Spinal cord (tissue), 10 donors: ENCODE measurements around the gene STN1. TPM values are rescaled to one million over a fixed set of nuclear protein-coding genes. Genes with fewer than 3 reads are reported as not detected.

Experiments
- DNase-seq, 6 donors: peaks; one replicate each; pipeline versions ENCODE4 v3.0.0 to v3.0.0-alpha.2; 2013 to 2015; ENCODE audit warnings: low spot score in 6 of 6, low read depth in 4 of 6
- H3K27ac ChIP-seq: one replicate; pipeline ENCODE4 v1.5.1; 2013; ENCODE audit warnings: low read depth, low read length, control low read depth
- H3K27me3 ChIP-seq: one replicate; pipeline ENCODE4 v1.6.1; 2013; ENCODE audit warnings: low read length; ENCODE audit not compliant: control insufficient read depth, insufficient read depth
- H3K36me3 ChIP-seq: one replicate; pipeline ENCODE4 v1.6.1; 2013; ENCODE audit warnings: low read length; ENCODE audit not compliant: control insufficient read depth, insufficient read depth
- H3K4me1 ChIP-seq: one replicate; pipeline ENCODE4 v1.6.1; 2013; ENCODE audit warnings: low read length; ENCODE audit not compliant: control insufficient read depth, insufficient read depth
- H3K4me3 ChIP-seq: one replicate; pipeline ENCODE4 v1.5.1; 2013; ENCODE audit warnings: low read depth, low read length, control low read depth
- H3K9me3 ChIP-seq: one replicate; pipeline ENCODE4 v1.6.1; 2013; ENCODE audit warnings: low read length; ENCODE audit not compliant: control insufficient read depth, insufficient read depth
- WGBS: methylation state at CpG from one replicate; pipeline ENCODE4 v1.1.5; 2013; ENCODE audit warnings: missing lambda C conversion rate; ENCODE audit not compliant: insufficient coverage; 5-methylcytosine and 5-hydroxymethylcytosine counted together
- polyA plus RNA-seq, 2 donors: library from polyadenylated mRNA; unstranded; fragments of 120-200 nt; gene quantifications; one replicate each; pipeline ENCODE4 v1.2.1, GENCODE V29; 2013; ENCODE audit not compliant: insufficient read length in 2 of 2
- total RNA-seq, 2 donors: library from RNA; depleted of rRNA in 1 of 2; stranded (reverse); fragments of 120-200 nt in 1 of 2; fragments of >200 nt in 1 of 2; gene quantifications; one replicate each; pipeline versions ENCODE4 v1.2.3 to v1.2.4, GENCODE V29; 2013 to 2014
- donor health status: healthy.

The STN1 gene
- total and polyA plus RNA-seq, 4 donors: 12.7 to 30.9 (median 17.7) TPM

DNA sequence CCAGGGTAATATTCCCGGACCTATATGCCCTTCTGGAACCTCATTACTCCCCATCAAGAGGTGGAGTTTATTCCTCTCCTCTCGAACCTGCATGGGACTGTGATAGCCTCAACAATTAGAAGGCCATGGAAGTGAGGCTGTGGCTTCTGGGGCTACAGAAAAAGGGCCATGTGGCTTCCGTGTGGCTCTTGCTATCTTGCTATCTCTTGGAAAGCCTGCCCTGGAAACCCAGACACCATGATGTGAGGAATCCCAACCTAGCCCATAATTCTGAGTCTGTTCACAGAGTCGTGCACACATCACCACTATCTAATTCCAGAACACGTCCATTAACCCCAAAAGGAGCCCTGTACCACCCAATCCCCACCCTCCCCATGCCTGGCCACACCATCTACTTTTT is 41.8 kb downstream of the STN1 start:
- H3K27ac ChIP-seq: no peak overlapping the region
- no peak overlapping the region for H3K4me3 ChIP-seq
- DNase-seq: no peak
- H3K4me1 ChIP-seq: no peaks in the 10 kb centered on the region
- WGBS: 92% methylated on average over 4 of the region's 5 CpGs
- H3K27me3 ChIP-seq: no peaks in the 10 kb centered on the region
- H3K36me3 ChIP-seq: peaks cover 11% of the 10 kb centered on the region
- H3K9me3 ChIP-seq: no peaks in the 10 kb centered on the region

GRCh38 chr10:103874730-103875129 is 43.3 kb downstream of the STN1 start:
- H3K4me1 ChIP-seq: no peaks in the 10 kb centered on the region
- 100% methylated on average over 3 of the region's 6 CpGs for WGBS
- H3K27me3 ChIP-seq: no peaks in the 10 kb centered on the region
- H3K9me3 ChIP-seq: no peaks in the 10 kb centered on the region
- peaks cover 11% of the 10 kb centered on the region for H3K36me3 ChIP-seq
- H3K4me3 ChIP-seq: no peak overlapping the region
- DNase-seq: no peak
- H3K27ac ChIP-seq: no peak overlapping the region

GRCh38 chr10:103872137-103872931 is 45.6 kb downstream of the STN1 start:
- Histone ChIP-seq H3K4me3 (no peak overlapping the region), H3K27me3 (no peaks in the 10 kb centered on the region), H3K36me3 (no peaks in the 10 kb centered on the region), H3K27ac (no peak overlapping the region), H3K4me1 (no peaks in the 10 kb centered on the region), H3K9me3 (no peaks in the 10 kb centered on the region)
- DNase-seq: no peak
- WGBS: 93% methylated on average over 8 of the region's 16 CpGs

DNA sequence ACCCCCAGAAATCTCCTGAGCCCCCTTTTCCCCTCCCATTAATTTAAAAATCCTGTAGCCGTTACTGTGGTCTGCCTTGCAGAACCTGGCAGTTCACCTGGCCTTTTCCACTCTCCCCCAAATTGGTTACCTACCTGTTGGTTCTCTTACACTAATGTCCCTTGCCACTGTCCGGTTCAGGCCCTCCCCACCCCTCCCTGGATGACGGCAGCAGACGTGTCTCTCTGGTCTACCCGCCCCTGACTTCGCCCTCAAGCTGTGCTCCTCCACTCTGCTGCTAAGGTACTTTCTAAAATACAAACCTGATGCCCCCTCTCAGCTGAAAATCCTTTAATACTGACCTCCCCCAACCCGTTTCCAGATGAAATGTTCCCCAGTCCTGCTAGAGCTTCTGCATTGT is 47.0 kb downstream of the STN1 start:
- Histone ChIP-seq H3K27ac (no peak overlapping the region), H3K9me3 (no peaks in the 10 kb centered on the region), H3K27me3 (no peaks in the 10 kb centered on the region), H3K36me3 (no peaks in the 10 kb centered on the region), H3K4me3 (no peak overlapping the region), H3K4me1 (no peaks in the 10 kb centered on the region)
- DNase-seq: no peak
- WGBS: 69% methylated on average over 7 of the region's 7 CpGs

- no peaks in the 10 kb centered on the region for H3K36me3 ChIP-seq
- WGBS: 63% methylated on average over 8 of the region's 8 CpGs
- H3K9me3 ChIP-seq: no peaks in the 10 kb centered on the region
- H3K4me3 ChIP-seq: no peak overlapping the region
- no peak overlapping the region for H3K27ac ChIP-seq
- H3K4me1 ChIP-seq: no peaks in the 10 kb centered on the region
- peak in 1 of 6 donors; percentile 49 for DNase-seq
- no peaks in the 10 kb centered on the region for H3K27me3 ChIP-seq
Measured at GRCh38 chr10:103870516-103870915, 47.5 kb downstream of the STN1 start.

- DNase-seq: no peak
- H3K36me3 ChIP-seq: no peaks in the 10 kb centered on the region
- H3K27me3 ChIP-seq: no peaks in the 10 kb centered on the region
- peaks cover 3% of the 10 kb centered on the region for H3K9me3 ChIP-seq
- no peaks in the 10 kb centered on the region for H3K4me1 ChIP-seq
- H3K27ac ChIP-seq: no peak overlapping the region
- H3K4me3 ChIP-seq: no peak overlapping the region
- 81% methylated on average over 2 of the region's 4 CpGs for WGBS
Measured at GRCh38 chr10:103869336-103869735, 48.6 kb downstream of the STN1 start.

DNA sequence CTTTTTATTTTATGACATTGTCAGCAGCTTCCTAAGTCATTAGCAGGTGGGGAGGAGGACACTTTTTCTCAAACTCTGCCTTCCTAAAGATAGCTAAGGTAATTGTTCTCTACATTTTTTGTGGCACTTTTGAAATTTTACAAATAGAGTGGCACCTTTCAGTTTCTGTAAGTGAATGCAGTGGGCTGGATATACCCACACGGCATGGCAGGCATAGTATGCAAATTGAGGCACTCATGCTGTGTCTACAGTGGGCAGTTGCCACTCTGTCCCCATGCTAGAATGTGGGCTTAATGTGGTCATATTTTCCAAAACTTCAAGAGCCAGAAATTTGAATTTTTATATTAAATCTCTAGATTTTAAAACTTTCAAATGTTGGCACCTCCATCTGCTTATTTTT is 49.8 kb downstream of the STN1 start:
- WGBS: 80% methylated on average over 1 of the region's 1 CpG
- H3K36me3 ChIP-seq: no peaks in the 10 kb centered on the region
- DNase-seq: no peak
- no peaks in the 10 kb centered on the region for H3K27me3 ChIP-seq
- H3K4me1 ChIP-seq: no peaks in the 10 kb centered on the region
- no peak overlapping the region for H3K27ac ChIP-seq
- no peak overlapping the region for H3K4me3 ChIP-seq
- H3K9me3 ChIP-seq: peaks cover 3% of the 10 kb centered on the region

GRCh38 chr10:103861505-103861904 is 56.5 kb downstream of the STN1 start:
- H3K36me3 ChIP-seq: no peaks in the 10 kb centered on the region
- H3K27me3 ChIP-seq: no peaks in the 10 kb centered on the region
- WGBS: 75% methylated on average over 1 of the region's 1 CpG
- H3K4me1 ChIP-seq: no peaks in the 10 kb centered on the region
- no peak overlapping the region for H3K4me3 ChIP-seq
- H3K27ac ChIP-seq: no peak overlapping the region
- peaks cover 3% of the 10 kb centered on the region for H3K9me3 ChIP-seq
- DNase-seq: no peak

DNA sequence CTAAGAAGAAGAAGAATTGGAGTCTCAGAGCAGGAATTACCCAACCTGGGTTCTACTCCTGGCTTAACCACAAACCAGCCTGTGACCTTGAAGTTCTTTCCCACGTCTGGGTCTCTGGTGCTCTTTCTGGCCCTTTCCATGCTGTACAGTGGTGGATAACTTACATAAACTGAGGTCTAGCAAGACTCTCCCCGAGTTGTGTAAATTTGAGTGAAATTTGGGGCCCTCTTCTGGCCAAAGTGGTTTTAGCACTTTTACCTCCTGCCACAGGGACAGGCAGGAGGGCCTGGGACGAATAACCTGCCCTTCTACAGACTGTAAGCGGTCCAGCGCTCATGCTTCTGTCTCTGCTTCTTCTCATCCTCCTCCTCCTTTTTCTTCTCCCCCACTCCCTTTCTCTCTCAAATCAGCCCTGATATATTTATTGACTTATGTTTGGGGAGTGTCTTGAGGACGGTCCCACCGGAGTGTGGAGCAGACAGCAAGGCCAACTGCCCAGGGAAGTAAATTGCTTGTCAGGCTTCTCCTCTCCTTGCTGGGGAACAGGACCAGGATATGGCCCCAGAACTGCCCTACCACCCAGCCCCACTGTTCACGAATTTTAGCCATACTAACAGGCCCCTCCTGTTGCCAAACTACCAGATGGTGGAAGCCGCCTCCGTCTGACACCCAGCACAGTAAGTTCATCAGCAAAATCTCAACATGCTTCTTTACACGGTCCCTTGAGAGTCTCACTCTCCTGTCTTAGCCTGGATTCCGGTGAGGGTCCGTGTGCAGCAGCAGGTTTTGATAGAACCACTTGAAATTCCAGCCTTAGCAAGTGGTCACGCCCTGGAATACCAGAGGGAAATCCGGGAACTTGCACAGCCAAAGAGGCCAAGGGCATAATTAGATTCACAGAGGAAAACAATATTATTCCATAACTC is 58.6 kb downstream of the STN1 start:
- peaks cover 14% of the 10 kb centered on the region for H3K4me1 ChIP-seq
- DNase-seq: peak in 5 of 6 donors; percentile 61 to 93 (median 63)
- no peaks in the 10 kb centered on the region for H3K9me3 ChIP-seq
- no peak overlapping the region for H3K4me3 ChIP-seq
- no peak overlapping the region for H3K27ac ChIP-seq
- 67% methylated on average over 12 of the region's 15 CpGs for WGBS
- peaks cover 6% of the 10 kb centered on the region for H3K27me3 ChIP-seq
- no peaks in the 10 kb centered on the region for H3K36me3 ChIP-seq
